HG03460 (cell line): ENCODE measurements around the gene PPM1G.

Experiments
- ATAC-seq: cut with Tn5 transposase; IDR thresholded peaks from one replicate; pipeline ENCODE4 v1.9.1; 2021; ENCODE audit not compliant: unreplicated experiment

Gene PPM1G

DNA sequence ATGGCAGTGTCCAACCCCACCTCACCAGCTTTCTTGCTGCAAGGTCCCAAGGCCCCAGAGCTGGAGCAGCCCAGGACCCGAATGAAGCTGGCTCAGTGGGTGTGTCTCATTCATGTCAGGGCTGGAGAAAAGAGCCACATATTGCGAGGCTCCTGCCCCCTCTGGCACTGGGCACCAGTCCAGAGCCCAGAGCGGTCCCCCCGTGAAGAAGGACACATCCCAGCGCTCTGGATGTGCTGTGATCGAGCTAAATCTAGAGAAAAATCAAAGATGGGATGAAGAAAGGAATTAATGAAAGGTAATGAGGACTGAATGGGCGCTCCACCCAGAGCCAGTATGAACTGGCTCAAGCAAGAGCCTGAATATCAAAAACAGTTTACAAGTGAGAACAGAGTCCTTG lies 73.2 kb downstream of the PPM1G start:
- ATAC-seq: no peak

DNA sequence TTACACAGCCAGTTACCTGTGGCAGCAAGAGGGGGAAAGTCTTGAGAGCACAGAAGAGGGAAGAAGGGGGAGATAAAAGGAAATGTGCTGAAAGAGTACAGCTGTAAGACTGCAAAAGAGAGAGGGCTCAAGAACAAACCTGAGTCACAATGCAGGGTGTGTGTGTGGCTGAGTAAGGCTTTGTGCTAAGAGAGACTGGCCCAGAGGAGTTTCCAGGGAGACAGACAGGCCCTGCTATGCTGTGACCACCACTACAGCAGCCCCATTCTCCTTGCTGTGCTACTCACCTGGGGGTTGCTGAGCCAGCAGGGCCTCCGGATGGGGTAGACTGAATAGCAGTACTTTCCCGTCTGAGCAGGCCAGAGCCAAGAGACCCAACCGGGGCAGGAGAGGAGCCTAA lies 74.1 kb downstream of the PPM1G start:
- ATAC-seq: no peak
